ENCODE results near the gene FHOD3. TPM values are rescaled to one million over a fixed set of nuclear protein-coding genes. Genes with fewer than 3 reads are reported as not detected.

FHOD3 gene
- polyA plus RNA-seq, 2 of the 4 experiments (the other 2 are of a cell fraction): 2.5 to 3.6 TPM

DNA sequence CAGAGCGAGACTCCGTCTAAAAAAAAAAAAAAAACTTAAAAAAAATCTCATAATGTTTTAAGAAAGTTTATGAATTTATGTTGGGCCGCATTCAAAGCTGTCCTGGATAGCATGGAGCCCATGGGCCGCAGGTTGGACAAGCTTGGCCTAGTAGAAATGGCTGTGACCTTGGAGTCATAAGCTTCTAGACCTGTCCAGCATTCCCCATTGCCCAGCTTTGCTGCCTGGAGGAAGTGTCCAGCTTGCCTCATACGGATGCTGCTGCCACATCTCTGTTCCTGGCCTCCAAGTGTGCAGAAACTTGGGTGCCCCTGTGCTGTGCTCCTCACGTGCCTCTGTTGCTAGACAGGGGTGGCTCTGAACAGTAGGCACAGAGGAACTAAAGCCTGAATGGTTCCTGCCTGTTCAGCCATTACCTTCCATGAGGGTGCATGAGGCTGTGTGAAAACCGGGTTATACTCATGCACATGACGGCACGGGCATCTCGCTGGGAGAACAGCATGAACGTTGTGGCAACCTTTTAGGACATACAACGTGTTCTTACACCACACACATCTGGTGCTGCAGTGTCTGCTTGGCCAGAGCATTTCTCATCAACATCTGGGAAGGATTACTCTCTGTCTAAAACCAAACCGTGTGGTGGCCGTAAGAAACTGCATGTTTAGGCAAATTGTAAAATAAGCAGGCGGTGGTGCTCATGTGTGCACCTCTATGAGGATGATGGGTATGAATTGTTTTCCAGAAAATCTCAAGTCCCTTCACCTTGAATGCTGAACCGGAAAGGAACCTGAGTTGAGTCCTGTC lies 38.2 kb downstream of the FHOD3 start (continued):
- TF ChIP-seq, protein P1, sequence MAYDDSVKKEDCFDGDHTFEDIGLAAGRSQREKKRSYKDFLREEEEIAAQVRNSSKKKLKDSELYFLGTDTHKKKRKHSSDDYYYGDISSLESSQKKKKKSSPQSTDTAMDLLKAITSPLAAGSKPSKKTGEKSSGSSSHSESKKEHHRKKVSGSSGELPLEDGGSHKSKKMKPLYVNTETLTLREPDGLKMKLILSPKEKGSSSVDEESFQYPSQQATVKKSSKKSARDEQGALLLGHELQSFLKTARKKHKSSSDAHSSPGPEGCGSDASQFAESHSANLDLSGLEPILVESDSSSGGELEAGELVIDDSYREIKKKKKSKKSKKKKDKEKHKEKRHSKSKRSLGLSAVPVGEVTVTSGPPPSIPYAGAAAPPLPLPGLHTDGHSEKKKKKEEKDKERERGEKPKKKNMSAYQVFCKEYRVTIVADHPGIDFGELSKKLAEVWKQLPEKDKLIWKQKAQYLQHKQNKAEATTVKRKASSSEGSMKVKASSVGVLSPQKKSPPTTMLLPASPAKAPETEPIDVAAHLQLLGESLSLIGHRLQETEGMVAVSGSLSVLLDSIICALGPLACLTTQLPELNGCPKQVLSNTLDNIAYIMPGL (CRISPR knock-in tag; IDR thresholded peaks at IDR 0.05; ENCODE audit: borderline replicate concordance): no peak
- TF ChIP-seq, protein P2, sequence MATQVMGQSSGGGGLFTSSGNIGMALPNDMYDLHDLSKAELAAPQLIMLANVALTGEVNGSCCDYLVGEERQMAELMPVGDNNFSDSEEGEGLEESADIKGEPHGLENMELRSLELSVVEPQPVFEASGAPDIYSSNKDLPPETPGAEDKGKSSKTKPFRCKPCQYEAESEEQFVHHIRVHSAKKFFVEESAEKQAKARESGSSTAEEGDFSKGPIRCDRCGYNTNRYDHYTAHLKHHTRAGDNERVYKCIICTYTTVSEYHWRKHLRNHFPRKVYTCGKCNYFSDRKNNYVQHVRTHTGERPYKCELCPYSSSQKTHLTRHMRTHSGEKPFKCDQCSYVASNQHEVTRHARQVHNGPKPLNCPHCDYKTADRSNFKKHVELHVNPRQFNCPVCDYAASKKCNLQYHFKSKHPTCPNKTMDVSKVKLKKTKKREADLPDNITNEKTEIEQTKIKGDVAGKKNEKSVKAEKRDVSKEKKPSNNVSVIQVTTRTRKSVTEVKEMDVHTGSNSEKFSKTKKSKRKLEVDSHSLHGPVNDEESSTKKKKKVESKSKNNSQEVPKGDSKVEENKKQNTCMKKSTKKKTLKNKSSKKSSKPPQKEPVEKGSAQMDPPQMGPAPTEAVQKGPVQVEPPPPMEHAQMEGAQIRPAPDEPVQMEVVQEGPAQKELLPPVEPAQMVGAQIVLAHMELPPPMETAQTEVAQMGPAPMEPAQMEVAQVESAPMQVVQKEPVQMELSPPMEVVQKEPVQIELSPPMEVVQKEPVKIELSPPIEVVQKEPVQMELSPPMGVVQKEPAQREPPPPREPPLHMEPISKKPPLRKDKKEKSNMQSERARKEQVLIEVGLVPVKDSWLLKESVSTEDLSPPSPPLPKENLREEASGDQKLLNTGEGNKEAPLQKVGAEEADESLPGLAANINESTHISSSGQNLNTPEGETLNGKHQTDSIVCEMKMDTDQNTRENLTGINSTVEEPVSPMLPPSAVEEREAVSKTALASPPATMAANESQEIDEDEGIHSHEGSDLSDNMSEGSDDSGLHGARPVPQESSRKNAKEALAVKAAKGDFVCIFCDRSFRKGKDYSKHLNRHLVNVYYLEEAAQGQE (IDR thresholded peaks at IDR 0.05): no peak
- TF ChIP-seq HDAC2 (IDR thresholded peaks at IDR 0.05): no peak

DNA sequence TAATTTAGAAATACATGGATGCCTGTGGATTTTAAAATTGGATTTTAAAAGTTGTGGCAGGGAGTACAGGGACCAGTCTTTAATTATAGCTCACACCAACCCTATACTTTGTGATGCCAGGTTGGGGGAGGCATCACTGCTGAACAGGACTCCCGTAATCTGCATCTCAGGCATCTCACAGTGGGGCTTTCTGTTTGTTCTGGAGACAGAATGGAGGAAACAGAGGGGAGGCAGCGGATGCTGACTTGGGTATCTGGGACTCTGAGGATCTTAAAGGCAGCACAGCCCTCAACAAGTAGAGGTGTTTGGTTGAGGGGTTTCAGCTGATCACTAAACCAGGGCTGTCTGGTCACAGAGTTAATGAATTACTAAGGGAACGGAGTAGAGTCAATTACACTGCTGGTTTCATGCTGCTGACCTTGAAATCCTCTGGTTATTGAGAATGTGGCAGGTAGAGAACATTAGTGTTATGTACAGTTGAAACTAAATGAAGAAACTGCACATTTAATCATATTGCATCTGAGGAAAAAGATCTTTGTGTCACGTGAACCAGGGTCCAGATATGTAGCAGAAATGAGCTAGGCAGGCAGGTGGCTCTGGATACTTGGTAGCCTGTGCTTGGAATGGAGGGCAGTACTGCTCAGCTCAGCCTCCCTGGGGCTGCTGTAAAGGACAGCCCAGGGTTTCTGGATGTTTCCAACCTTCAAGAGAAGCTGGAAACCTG lies 40.3 kb downstream of the FHOD3 start:
- ChIA-PET CTCF (interaction anchor here (1.0 kb wide), 1 partner anchor 40 kb away, joined by 4 read pairs; no protein-coding TSS in a partner anchor), POLR2A (interaction anchor here (0.5 kb wide), 1 partner anchor 17 kb away, joined by 3 read pairs; no protein-coding TSS in a partner anchor)
- Histone ChIP-seq H3K4me3 (no peak overlapping the region), H3K27ac (peak overlapping the region in 1 of 2 experiments; percentile 35; a peak in 1 of 6 replicates), H3K4me2 (peak overlapping the region; percentile 26; the same call in 1 of the 3 replicates), H3K9me3 (no peaks in the 10 kb centered on the region), H3K4me1 (0 out of 3 replicates have a peak, but pooled peaks cover 3% of the 10 kb centered on the region)
- ATAC-seq: no peak
- FAIRE-seq: no peak
- no peak for DNase-seq (ENCODE audit: low read depth in 1 of 2, low spot score in 1 of 2)
- TF ChIP-seq POLR2A (IDR thresholded peaks at IDR 0.05; ENCODE audit: low read length) (no peak), JUNB (IDR thresholded peaks at IDR 0.05) (no peak), ESRRA (IDR thresholded peaks at IDR 0.05; ENCODE audit: borderline replicate concordance, low read length) (no peak), TFCP2L1 (CRISPR knock-in tag; IDR thresholded peaks at IDR 0.05) (no peak), ZFP36 (IDR thresholded peaks at IDR 0.05; ENCODE audit: borderline replicate concordance, partially characterized antibody) (no peak), TP53 (CRISPR knock-in tag; IDR thresholded peaks at IDR 0.05) (no peak), MAFK (IDR thresholded peaks at IDR 0.05; ENCODE audit: partially characterized antibody) (no peak), RCOR1 (IDR thresholded peaks at IDR 0.05; ENCODE audit: low read depth, low read length) (no peak)
- TF ChIP-seq, protein P2 (IDR thresholded peaks at IDR 0.05): no peak
- TF ChIP-seq, protein P3, sequence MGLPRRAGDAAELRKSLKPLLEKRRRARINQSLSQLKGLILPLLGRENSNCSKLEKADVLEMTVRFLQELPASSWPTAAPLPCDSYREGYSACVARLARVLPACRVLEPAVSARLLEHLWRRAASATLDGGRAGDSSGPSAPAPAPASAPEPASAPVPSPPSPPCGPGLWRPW (IDR thresholded peaks at IDR 0.05): no peak
- TF ChIP-seq, protein P4, sequence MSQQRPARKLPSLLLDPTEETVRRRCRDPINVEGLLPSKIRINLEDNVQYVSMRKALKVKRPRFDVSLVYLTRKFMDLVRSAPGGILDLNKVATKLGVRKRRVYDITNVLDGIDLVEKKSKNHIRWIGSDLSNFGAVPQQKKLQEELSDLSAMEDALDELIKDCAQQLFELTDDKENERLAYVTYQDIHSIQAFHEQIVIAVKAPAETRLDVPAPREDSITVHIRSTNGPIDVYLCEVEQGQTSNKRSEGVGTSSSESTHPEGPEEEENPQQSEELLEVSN (IDR thresholded peaks at IDR 0.05; ENCODE audit: borderline replicate concordance, low read depth): no peak
- TF ChIP-seq, protein P5, sequence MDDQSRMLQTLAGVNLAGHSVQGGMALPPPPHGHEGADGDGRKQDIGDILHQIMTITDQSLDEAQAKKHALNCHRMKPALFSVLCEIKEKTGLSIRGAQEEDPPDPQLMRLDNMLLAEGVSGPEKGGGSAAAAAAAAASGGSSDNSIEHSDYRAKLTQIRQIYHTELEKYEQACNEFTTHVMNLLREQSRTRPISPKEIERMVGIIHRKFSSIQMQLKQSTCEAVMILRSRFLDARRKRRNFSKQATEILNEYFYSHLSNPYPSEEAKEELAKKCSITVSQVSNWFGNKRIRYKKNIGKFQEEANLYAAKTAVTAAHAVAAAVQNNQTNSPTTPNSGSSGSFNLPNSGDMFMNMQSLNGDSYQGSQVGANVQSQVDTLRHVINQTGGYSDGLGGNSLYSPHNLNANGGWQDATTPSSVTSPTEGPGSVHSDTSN (IDR thresholded peaks at IDR 0.05): no peak
- WGBS (ENCODE audit: missing lambda C conversion rate): 50% methylated on average over 4 of the region's 4 CpGs
